DMS79 treated with DMSO at 0.1 percent for 48 hours (cell line): Measurements from ENCODE around the gene RMRP.

Experiments
- DNase-seq: peaks from one replicate; lab custom pipeline; 2025; lab: John Stamatoyannopoulos, UW

Gene RMRP

DNA sequence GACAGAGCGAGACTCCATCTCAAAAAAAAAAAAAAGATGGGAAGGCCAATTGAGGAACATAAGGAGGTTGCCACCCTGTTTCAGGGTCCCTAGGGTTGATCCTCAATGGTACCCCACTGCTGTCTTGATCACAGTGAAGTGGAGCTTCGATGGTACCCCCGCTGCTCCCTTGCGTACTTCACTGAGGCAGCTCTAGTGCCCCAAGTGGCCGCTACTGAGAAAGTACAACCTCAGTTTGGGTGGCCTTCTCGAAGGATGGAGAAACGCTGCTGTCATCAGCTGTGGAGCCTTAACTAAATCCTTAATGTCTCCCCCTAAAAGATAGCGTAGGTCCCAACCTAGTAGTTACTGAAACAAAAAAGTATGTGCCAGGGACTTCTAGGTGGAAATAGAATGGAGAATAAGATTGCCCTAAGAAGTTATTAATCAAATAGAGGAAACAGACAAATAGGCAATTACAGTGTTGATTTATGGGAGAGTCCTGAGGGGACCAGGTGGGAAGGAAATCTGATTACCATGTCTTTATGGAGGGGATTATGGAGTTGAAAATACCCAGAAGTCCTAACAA lies 46.5 kb downstream of the RMRP start:
- no peak for DNase-seq

GRCh38 chr9:35609820-35610163 lies 48.0 kb downstream of the RMRP start:
- DNase-seq, result no peak

DNA sequence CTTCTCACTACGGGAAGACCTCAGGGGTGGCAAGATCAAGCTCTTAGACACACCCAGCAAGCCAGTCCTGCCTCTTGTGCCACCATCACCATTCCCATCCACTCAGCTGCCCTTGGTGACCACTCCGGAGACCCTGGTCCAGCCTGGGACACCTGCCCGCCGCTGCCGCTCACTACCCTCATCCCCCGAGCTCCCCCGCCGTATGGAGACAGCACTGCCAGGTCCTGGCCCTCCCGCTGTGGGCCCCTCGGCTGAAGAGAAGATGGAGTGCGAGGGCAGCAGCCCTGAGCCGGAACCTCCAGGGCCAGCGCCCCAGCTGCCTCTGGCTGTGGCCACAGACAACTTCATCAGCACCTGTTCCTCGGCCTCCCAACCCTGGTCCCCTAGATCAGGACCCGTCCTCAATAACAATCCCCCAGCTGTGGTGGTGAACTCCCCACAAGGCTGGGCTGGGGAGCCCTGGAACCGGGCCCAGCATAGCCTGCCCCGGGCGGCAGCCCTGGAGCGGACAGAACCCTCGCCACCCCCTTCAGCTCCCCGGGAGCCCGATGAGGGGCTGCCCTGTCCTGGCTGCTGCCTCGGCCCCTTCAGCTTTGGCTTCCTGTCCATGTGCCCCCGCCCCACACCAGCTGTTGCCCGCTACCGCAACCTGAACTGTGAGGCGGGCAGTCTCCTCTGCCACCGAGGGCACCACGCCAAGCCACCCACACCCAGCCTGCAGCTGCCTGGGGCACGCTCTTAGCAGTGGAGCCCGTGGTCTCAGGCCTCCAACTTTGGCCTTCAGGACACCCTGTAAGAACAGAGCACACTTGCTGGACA lies 48.6 kb downstream of the RMRP start:
- DNase-seq, result no peak

DNA sequence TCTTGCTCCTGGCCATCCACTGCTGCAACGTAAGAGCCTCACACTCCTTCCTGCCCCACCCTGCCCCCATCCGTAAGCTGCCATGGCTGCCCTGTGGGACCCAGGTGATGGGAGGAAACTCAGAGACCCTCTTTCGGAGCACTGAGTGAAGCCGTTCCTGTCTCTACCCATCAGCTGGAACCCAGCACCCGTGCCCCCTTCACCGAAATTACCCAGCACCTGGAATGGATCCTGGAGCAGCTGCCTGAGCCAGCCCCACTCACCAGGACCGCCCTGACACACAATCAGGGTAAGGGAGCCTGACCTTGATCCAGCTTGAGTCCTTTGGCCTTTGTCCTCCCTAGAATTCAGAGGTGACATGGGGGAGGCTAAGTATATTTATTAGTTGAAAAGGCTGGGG lies 49.6 kb downstream of the RMRP start:
- no peak for DNase-seq
